GM23338 (cell line): Measurements from ENCODE around the gene SFT2D3. TPM values are rescaled to one million over a fixed set of nuclear protein-coding genes. Genes with fewer than 3 reads are reported as not detected.

Experiments
- ATAC-seq: fragments of 200-7000 bp; cut with Tn5 transposase; 3 replicates; pipeline ENCODE4 v1.9.1; 2020
- DNase-seq: peaks from one replicate; pipeline ENCODE4 v3.0.0-alpha.2; 2015; ENCODE audit warnings: low spot score
- H2AFZ ChIP-seq: fragments of 200-600 bp; sonication (generic); 2 replicates; pipeline ENCODE4 v1.8.0; 2016; ENCODE audit warnings: antibody characterized with exemption, mild to moderate bottlenecking, moderate library complexity
- H3F3A ChIP-seq: fragments of 200-600 bp; sonication (generic); replicated peaks from 2 replicates; pipeline ENCODE4 v1.8.0; 2017; ENCODE audit warnings: antibody characterized with exemption, mixed run types, low read depth
- H3K27ac ChIP-seq: fragments of 200-600 bp; sonication (generic); 2 replicates; pipeline ENCODE4 v1.6.1; 2016; ENCODE audit warnings: low read depth
- H3K27me3 ChIP-seq: fragments of 200-600 bp; sonication (generic); 2 replicates; pipeline ENCODE4 v1.8.0; 2016; ENCODE audit warnings: mild to moderate bottlenecking, mixed run types, moderate library complexity; ENCODE audit not compliant: insufficient read depth
- H3K36me3 ChIP-seq: fragments of 200-600 bp; sonication (generic); 2 replicates; pipeline ENCODE4 v1.8.0; 2016; ENCODE audit warnings: mild to moderate bottlenecking; ENCODE audit not compliant: insufficient read depth
- H3K4me1 ChIP-seq: fragments of 200-600 bp; sonication (generic); 2 replicates; pipeline ENCODE4 v1.8.0; 2016; ENCODE audit warnings: mild to moderate bottlenecking, moderate library complexity; ENCODE audit not compliant: insufficient read depth
- H3K4me2 ChIP-seq: fragments of 200-600 bp; sonication (generic); 2 replicates; pipeline ENCODE4 v1.7.1; 2017; ENCODE audit warnings: mixed run types
- H3K4me3 ChIP-seq: fragments of 200-600 bp; sonication (generic); 2 replicates; pipeline ENCODE4 v1.6.1; 2016; ENCODE audit warnings: mixed run types
- H3K79me2 ChIP-seq: fragments of 200-600 bp; sonication (generic); replicated peaks from 2 replicates; pipeline ENCODE4 v1.8.0; 2017; ENCODE audit warnings: mild to moderate bottlenecking; ENCODE audit not compliant: insufficient read depth
- H3K9me2 ChIP-seq: fragments of 200-600 bp; sonication (generic); 2 replicates; pipeline ENCODE4 v1.8.0; 2017; ENCODE audit not compliant: insufficient read depth
- H4K20me1 ChIP-seq: fragments of 200-600 bp; sonication (generic); replicated peaks from 2 replicates; pipeline ENCODE4 v1.8.0; 2017; ENCODE audit warnings: mild to moderate bottlenecking; ENCODE audit not compliant: insufficient read depth
- H3K27ac Mint-ChIP-seq: 2 replicates; pipeline ENCODE4 v1.8.0; 2020; ENCODE audit warnings: inconsistent platforms, mild to moderate bottlenecking, moderate library complexity, mixed read lengths
- H3K27me3 Mint-ChIP-seq: 3 replicates; pipeline ENCODE4 v1.8.0; 2022; ENCODE audit warnings: low read depth, mild to moderate bottlenecking, moderate library complexity, mixed read lengths, inconsistent platforms; ENCODE audit not compliant: insufficient read depth, poor library complexity
- H3K36me3 Mint-ChIP-seq: 3 replicates; pipeline ENCODE4 v1.8.0; 2021; ENCODE audit warnings: low read depth, mild to moderate bottlenecking, inconsistent platforms, moderate library complexity, mixed read lengths
- H3K4me1 Mint-ChIP-seq: 3 replicates; pipeline ENCODE4 v1.8.0; 2020; ENCODE audit warnings: mild to moderate bottlenecking, inconsistent platforms, mixed read lengths
- H3K4me3 Mint-ChIP-seq: 3 replicates; pipeline ENCODE4 v1.8.0; 2021; ENCODE audit warnings: moderate library complexity, mild to moderate bottlenecking, inconsistent platforms, mixed read lengths
- H3K9me3 Mint-ChIP-seq: 3 replicates; pipeline ENCODE4 v1.8.0; 2020; ENCODE audit warnings: moderate library complexity, mild to moderate bottlenecking, inconsistent platforms, mixed read lengths
- EZH2 ChIP-seq: fragments of 200-600 bp; sonication (generic); IDR thresholded peaks from one replicate; pipeline ENCODE4 v1.8.0; 2017; ENCODE audit warnings: antibody characterized with exemption, mild to moderate bottlenecking, low read depth; ENCODE audit not compliant: unreplicated experiment
- EZH2phosphoT487 ChIP-seq: fragments of 200-600 bp; sonication (generic); IDR thresholded peaks from one replicate; pipeline ENCODE4 v1.8.1; 2018; ENCODE audit warnings: antibody characterized with exemption; ENCODE audit not compliant: unreplicated experiment
- POLR2AphosphoS5 ChIP-seq: IDR thresholded peaks from 2 replicates; pipeline ENCODE4 v1.6.1; 2016; ENCODE audit warnings: antibody characterized with exemption, low read depth
- ZNF114 ChIP-seq: fragments of 250-450 bp; sonication (Bioruptor Pico); IDR thresholded peaks from 2 replicates; pipeline ENCODE4 v1.5.0; 2020; ENCODE audit warnings: mild to moderate bottlenecking, moderate library complexity
- polyA plus RNA-seq: library from polyadenylated mRNA; unstranded; fragments of >200 nt; fragmentation: Nextera tagmentation; extraction: Ambion mirVana; gene quantifications from 2 replicates; pipeline ENCODE4 v1.2.1, GENCODE V29; 2016
- total RNA-seq: library from RNA; depleted of rRNA; stranded (reverse); fragments of >200 nt; shearing (Covaris generic); gene quantifications from 2 replicates; pipeline ENCODE4 v1.2.3, GENCODE V29; 2014
- TF ChIP-seq, protein P1 (sequence below): IDR thresholded peaks from 2 replicates; pipeline ENCODE4 v1.6.1; 2016; ENCODE audit warnings: antibody characterized with exemption
- TF ChIP-seq, protein P2 (sequence below), 2 experiments: fragments of 200-600 bp in 1 of 2; sonication (generic) in 1 of 2; conservative IDR thresholded peaks; 2 replicates each; pipeline versions ENCODE4 v1.5.1 to v1.6.1; 2016 to 2017; ENCODE audit warnings: antibody characterized with exemption in 2 of 2, low read depth in 2 of 2, mild to moderate bottlenecking in 2 of 2, moderate library complexity in 1 of 2
- TF ChIP-seq, protein P3 (sequence below): fragments of 250-450 bp; sonication (Bioruptor Pico); IDR thresholded peaks from 2 replicates; pipeline ENCODE4 v1.5.0; 2020; ENCODE audit warnings: mild to moderate bottlenecking, moderate library complexity
- TF ChIP-seq, protein P4 (sequence below): IDR thresholded peaks from one replicate; pipeline ENCODE4 v1.6.1; 2018; ENCODE audit warnings: antibody characterized with exemption; ENCODE audit not compliant: unreplicated experiment

The SFT2D3 gene
- total and polyA plus RNA-seq, 2 experiments from 2014 or later, result 13.7 TPM; not detected in 1

DNA sequence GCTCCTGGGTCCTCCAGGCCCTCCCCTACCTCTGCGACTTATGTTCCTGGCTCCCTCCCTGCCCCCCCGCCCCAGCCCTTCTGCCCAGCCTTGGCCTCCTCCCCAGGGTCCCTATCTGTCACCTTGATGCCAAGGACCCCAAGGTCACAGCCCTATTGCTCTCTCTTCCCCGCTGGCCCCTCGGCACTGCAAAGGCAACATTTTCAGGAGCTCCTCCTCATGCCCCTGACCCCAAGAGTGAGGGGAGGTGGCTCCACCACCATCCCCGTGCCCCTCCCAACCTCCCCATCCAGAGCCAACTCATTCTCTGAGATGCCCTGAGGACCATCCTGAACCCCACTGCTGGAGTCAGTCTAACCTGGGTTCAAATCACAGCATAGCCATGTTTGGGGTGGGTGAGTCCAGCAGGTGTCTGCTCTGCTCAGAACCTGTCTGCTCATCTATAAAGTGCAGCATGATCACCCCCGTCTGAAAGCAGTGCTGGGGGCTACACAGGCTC lies 37.7 kb upstream of the SFT2D3 start:
- Histone ChIP-seq H3K4me1 (no peaks in the 10 kb centered on the region), H2AFZ (peak overlapping the region; percentile 84), H3K4me2 (peak overlapping the region; percentile 83), H3F3A (no peaks in the 10 kb centered on the region), H3K36me3 (no peaks in the 10 kb centered on the region), H3K4me3 (peak overlapping the region; percentile 64), H3K79me2 (no peaks in the 10 kb centered on the region), H3K27ac (no peak overlapping the region), H4K20me1 (no peaks in the 10 kb centered on the region), H3K9me2 (no peaks in the 10 kb centered on the region), H3K27me3 (peaks cover 38% of the 10 kb centered on the region)
- ATAC-seq (no peak), DNase-seq (no peak)
- Mint-ChIP-seq H3K27me3 (peaks cover 29% of the 10 kb centered on the region), H3K4me1 (peaks cover 4% of the 10 kb centered on the region; the same call in 2 of the 3 replicates), H3K9me3 (no peaks in the 10 kb centered on the region), H3K36me3 (no peaks in the 10 kb centered on the region; the same call in 2 of the 3 replicates), H3K27ac (no peak overlapping the region), H3K4me3 (peak overlapping the region; percentile 60)
- TF ChIP-seq, protein P1, sequence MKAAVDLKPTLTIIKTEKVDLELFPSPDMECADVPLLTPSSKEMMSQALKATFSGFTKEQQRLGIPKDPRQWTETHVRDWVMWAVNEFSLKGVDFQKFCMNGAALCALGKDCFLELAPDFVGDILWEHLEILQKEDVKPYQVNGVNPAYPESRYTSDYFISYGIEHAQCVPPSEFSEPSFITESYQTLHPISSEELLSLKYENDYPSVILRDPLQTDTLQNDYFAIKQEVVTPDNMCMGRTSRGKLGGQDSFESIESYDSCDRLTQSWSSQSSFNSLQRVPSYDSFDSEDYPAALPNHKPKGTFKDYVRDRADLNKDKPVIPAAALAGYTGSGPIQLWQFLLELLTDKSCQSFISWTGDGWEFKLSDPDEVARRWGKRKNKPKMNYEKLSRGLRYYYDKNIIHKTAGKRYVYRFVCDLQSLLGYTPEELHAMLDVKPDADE, result no peak
- TF ChIP-seq POLR2AphosphoS5, result no peak
- TF ChIP-seq EZH2phosphoT487, result no peak
- TF ChIP-seq, protein P2, sequence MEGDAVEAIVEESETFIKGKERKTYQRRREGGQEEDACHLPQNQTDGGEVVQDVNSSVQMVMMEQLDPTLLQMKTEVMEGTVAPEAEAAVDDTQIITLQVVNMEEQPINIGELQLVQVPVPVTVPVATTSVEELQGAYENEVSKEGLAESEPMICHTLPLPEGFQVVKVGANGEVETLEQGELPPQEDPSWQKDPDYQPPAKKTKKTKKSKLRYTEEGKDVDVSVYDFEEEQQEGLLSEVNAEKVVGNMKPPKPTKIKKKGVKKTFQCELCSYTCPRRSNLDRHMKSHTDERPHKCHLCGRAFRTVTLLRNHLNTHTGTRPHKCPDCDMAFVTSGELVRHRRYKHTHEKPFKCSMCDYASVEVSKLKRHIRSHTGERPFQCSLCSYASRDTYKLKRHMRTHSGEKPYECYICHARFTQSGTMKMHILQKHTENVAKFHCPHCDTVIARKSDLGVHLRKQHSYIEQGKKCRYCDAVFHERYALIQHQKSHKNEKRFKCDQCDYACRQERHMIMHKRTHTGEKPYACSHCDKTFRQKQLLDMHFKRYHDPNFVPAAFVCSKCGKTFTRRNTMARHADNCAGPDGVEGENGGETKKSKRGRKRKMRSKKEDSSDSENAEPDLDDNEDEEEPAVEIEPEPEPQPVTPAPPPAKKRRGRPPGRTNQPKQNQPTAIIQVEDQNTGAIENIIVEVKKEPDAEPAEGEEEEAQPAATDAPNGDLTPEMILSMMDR (conservative IDR thresholded peaks at IDR 0.05; ENCODE audit: low read depth in 2 of 2), result no peak
- TF ChIP-seq, protein P3, sequence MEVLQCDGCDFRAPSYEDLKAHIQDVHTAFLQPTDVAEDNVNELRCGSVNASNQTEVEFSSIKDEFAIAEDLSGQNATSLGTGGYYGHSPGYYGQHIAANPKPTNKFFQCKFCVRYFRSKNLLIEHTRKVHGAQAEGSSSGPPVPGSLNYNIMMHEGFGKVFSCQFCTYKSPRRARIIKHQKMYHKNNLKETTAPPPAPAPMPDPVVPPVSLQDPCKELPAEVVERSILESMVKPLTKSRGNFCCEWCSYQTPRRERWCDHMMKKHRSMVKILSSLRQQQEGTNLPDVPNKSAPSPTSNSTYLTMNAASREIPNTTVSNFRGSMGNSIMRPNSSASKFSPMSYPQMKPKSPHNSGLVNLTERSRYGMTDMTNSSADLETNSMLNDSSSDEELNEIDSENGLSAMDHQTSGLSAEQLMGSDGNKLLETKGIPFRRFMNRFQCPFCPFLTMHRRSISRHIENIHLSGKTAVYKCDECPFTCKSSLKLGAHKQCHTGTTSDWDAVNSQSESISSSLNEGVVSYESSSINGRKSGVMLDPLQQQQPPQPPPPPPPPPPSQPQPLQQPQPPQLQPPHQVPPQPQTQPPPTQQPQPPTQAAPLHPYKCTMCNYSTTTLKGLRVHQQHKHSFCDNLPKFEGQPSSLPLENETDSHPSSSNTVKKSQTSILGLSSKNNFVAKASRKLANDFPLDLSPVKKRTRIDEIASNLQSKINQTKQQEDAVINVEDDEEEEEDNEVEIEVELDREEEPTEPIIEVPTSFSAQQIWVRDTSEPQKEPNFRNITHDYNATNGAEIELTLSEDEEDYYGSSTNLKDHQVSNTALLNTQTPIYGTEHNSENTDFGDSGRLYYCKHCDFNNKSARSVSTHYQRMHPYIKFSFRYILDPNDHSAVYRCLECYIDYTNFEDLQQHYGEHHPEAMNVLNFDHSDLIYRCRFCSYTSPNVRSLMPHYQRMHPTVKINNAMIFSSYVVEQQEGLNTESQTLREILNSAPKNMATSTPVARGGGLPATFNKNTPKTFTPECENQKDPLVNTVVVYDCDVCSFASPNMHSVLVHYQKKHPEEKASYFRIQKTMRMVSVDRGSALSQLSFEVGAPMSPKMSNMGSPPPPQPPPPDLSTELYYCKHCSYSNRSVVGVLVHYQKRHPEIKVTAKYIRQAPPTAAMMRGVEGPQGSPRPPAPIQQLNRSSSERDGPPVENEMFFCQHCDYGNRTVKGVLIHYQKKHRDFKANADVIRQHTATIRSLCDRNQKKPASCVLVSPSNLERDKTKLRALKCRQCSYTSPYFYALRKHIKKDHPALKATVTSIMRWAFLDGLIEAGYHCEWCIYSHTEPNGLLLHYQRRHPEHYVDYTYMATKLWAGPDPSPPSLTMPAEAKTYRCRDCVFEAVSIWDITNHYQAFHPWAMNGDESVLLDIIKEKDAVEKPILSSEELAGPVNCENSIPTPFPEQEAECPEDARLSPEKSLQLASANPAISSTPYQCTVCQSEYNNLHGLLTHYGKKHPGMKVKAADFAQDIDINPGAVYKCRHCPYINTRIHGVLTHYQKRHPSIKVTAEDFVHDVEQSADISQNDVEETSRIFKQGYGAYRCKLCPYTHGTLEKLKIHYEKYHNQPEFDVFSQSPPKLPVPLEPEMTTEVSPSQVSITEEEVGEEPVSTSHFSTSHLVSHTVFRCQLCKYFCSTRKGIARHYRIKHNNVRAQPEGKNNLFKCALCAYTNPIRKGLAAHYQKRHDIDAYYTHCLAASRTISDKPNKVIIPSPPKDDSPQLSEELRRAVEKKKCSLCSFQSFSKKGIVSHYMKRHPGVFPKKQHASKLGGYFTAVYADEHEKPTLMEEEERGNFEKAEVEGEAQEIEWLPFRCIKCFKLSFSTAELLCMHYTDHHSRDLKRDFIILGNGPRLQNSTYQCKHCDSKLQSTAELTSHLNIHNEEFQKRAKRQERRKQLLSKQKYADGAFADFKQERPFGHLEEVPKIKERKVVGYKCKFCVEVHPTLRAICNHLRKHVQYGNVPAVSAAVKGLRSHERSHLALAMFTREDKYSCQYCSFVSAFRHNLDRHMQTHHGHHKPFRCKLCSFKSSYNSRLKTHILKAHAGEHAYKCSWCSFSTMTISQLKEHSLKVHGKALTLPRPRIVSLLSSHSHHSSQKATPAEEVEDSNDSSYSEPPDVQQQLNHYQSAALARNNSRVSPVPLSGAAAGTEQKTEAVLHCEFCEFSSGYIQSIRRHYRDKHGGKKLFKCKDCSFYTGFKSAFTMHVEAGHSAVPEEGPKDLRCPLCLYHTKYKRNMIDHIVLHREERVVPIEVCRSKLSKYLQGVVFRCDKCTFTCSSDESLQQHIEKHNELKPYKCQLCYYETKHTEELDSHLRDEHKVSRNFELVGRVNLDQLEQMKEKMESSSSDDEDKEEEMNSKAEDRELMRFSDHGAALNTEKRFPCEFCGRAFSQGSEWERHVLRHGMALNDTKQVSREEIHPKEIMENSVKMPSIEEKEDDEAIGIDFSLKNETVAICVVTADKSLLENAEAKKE (CRISPR knock-in tag), result no peak
- TF ChIP-seq, protein P4, sequence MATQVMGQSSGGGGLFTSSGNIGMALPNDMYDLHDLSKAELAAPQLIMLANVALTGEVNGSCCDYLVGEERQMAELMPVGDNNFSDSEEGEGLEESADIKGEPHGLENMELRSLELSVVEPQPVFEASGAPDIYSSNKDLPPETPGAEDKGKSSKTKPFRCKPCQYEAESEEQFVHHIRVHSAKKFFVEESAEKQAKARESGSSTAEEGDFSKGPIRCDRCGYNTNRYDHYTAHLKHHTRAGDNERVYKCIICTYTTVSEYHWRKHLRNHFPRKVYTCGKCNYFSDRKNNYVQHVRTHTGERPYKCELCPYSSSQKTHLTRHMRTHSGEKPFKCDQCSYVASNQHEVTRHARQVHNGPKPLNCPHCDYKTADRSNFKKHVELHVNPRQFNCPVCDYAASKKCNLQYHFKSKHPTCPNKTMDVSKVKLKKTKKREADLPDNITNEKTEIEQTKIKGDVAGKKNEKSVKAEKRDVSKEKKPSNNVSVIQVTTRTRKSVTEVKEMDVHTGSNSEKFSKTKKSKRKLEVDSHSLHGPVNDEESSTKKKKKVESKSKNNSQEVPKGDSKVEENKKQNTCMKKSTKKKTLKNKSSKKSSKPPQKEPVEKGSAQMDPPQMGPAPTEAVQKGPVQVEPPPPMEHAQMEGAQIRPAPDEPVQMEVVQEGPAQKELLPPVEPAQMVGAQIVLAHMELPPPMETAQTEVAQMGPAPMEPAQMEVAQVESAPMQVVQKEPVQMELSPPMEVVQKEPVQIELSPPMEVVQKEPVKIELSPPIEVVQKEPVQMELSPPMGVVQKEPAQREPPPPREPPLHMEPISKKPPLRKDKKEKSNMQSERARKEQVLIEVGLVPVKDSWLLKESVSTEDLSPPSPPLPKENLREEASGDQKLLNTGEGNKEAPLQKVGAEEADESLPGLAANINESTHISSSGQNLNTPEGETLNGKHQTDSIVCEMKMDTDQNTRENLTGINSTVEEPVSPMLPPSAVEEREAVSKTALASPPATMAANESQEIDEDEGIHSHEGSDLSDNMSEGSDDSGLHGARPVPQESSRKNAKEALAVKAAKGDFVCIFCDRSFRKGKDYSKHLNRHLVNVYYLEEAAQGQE, result no peak
- TF ChIP-seq ZNF114 (CRISPR knock-in tag), result no peak
- no peak for TF ChIP-seq EZH2
